Fibroblast of mammary gland (primary cell): ENCODE data around the gene CAPZA2.
"Not testable (repeated sequence)": the region's sequence is repeated elsewhere in the genome, so short reads cannot be mapped to it uniquely, and the experiment has no call there.

Experiments
- DNase-seq: peaks from one replicate; pipeline ENCODE4 v3.0.0-alpha.2; 2010; ENCODE audit warnings: low read depth
- H3K4me3 ChIP-seq: 2 replicates; pipeline ENCODE4 v1.5.1; 2011; ENCODE audit warnings: low read depth, mild to moderate bottlenecking, low read length, moderate library complexity; ENCODE audit not compliant: control insufficient read depth
- TF ChIP-seq, protein P1 (sequence below): conservative IDR thresholded peaks from 2 replicates; pipeline ENCODE4 v1.5.1; 2011; ENCODE audit warnings: low read depth, low read length, inconsistent platforms; ENCODE audit not compliant: control insufficient read depth, insufficient read depth

Gene CAPZA2

DNA sequence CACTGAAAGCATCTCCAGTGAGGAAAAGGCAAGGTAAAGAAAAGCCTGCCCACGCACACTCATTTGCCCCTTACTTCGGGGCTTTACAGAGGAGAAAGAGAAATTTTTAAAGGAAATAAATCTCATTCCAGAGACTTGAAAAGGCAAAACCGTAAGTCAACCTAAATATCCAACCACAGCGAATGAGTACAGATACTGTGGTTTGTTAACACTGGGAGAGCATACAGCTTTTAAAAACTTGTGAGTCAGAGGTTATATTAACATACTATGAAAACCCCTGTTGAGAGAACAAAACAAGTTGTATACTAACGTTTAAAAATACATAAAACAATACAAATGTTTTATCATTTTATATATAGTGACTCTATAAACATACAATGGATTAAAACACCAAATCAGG, 62.4 kb downstream of the CAPZA2 start:
- TF ChIP-seq, protein P1, sequence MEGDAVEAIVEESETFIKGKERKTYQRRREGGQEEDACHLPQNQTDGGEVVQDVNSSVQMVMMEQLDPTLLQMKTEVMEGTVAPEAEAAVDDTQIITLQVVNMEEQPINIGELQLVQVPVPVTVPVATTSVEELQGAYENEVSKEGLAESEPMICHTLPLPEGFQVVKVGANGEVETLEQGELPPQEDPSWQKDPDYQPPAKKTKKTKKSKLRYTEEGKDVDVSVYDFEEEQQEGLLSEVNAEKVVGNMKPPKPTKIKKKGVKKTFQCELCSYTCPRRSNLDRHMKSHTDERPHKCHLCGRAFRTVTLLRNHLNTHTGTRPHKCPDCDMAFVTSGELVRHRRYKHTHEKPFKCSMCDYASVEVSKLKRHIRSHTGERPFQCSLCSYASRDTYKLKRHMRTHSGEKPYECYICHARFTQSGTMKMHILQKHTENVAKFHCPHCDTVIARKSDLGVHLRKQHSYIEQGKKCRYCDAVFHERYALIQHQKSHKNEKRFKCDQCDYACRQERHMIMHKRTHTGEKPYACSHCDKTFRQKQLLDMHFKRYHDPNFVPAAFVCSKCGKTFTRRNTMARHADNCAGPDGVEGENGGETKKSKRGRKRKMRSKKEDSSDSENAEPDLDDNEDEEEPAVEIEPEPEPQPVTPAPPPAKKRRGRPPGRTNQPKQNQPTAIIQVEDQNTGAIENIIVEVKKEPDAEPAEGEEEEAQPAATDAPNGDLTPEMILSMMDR: no peak
- no peak overlapping the region for H3K4me3 ChIP-seq
- peak; percentile 21 for DNase-seq

- TF ChIP-seq, protein P1: no peak
- no peak for DNase-seq
- no peak overlapping the region for H3K4me3 ChIP-seq
Measured at GRCh38 chr7:116929021-116929420, 66.6 kb downstream of the CAPZA2 start.

DNA sequence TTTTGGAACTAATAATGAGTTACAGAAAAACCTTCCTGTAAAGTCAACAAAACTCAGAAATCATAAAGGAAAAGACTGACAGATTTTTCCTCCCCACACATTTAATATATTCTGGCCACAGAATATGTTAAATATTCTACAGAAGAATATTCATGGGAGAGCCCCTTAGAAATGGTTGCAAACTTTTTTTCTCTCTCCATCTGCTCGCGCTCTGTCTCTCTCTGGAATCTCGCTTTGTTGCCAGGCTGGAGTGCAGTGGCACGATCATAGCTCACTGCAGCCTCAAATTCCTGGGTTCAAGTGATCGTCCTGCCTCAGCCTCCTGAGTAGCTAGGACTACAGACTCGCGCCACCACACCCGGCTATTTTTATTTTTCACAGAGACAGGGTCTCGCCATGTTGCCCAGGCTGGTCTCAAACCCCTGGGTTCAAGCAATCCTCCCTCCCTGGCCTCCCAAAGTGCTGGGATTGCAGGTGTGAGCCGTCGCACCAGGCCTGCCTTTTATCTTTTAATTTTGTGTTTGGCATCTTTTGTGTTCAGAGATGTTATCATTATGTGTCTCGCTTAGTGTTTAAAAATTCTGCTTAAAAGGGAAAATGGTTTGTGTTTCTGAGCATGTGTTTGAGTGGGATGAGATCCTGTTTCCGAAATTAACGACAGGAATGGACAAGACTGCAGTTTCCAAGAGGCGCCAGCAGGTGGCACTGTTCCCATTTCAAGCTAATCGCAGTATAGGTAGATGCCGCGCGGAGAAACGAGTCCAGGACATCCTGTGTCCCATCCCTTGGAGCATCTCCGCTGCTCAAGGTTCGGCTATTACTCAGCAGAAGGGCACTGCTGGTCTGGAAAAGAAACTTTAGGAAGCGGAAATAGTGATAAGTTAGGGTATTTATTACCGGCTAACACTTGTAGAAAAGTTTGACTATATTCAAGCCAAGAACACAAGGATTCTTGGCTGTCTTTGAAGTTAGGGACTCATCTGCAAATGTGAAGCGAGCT, 67.8 kb downstream of the CAPZA2 start:
- TF ChIP-seq, protein P1: peak; percentile 96
- H3K4me3 ChIP-seq: no peak overlapping the region
- peak; percentile 79 for DNase-seq

- TF ChIP-seq, protein P1: no peak
- no peak overlapping the region for H3K4me3 ChIP-seq
- DNase-seq: no peak
Measured at GRCh38 chr7:116932566-116932965, 70.2 kb downstream of the CAPZA2 start.

GRCh38 chr7:116933465-116933864, 71.1 kb downstream of the CAPZA2 start:
- DNase-seq: no peak

DNA sequence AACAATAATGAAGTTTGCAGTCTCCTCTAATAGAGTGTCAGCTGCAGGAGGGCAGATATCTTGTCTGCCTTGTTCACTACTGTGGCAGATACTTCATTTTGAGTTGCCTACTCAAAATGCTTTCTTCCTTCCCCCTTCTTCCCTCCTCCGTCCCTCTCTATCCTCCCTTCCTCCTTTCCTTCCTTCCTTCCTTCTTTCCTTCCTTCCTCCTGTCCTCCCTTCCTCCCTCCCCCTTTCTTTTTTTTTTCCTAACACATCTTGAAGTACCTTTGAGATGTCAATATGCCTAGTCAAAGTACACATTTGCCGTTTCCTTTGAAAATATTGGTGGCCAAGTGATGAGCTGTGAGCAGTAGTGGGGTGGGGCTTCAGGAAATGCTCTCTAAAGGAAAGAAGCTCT, 72.2 kb downstream of the CAPZA2 start:
- TF ChIP-seq, protein P1: no peak
- no peak for DNase-seq

More at GRCh38 chr7:116933465-116933864, 71.1 kb downstream of the CAPZA2 start:
- TF ChIP-seq, protein P1: no peak
- no peak overlapping the region for H3K4me3 ChIP-seq

GRCh38 chr7:116936844-116937243, 74.5 kb downstream of the CAPZA2 start:
- DNase-seq: not testable (repeated sequence)

More for the DNA sequence above, 72.2 kb downstream of the CAPZA2 start:
- H3K4me3 ChIP-seq: no peak overlapping the region

More at GRCh38 chr7:116936844-116937243, 74.5 kb downstream of the CAPZA2 start:
- not testable (repeated sequence) for H3K4me3 ChIP-seq
